Fibroblast of the aortic adventitia (primary cell): ENCODE data around the gene PCDH9. TPM values are rescaled to one million over a fixed set of nuclear protein-coding genes. Genes with fewer than 3 reads are reported as not detected.

Source experiments
- DNase-seq: peaks from one replicate; pipeline ENCODE4 v3.0.0-alpha.2; 2010; ENCODE audit warnings: low read depth
- H3K4me3 ChIP-seq: 2 replicates; pipeline ENCODE4 v1.5.1; 2011; ENCODE audit warnings: low read depth, mild to moderate bottlenecking, control low read depth, low read length, moderate library complexity
- CTCF ChIP-seq: IDR thresholded peaks from 2 replicates; pipeline ENCODE4 v1.5.1; 2011; ENCODE audit warnings: mild to moderate bottlenecking, low read length, control low read depth, inconsistent platforms; ENCODE audit not compliant: insufficient read depth
- total RNA-seq: library from RNA; depleted of rRNA; stranded (reverse); fragments of >200 nt; gene quantifications from 2 replicates; pipeline ENCODE4 v1.2.3, GENCODE V29; 2012; ENCODE audit warnings: low replicate concordance

Gene PCDH9
- total RNA-seq, 1 donor: 19.0 TPM

GRCh38 chr13:66974889-66975288 is 255.2 kb downstream of the PCDH9 start:
- TF ChIP-seq CTCF: no peak
- no peak for DNase-seq
- H3K4me3 ChIP-seq: no peak overlapping the region

- DNase-seq: no peak
- TF ChIP-seq CTCF: no peak
- no peak overlapping the region for H3K4me3 ChIP-seq
Observed at GRCh38 chr13:66974174-66974573, 256.0 kb downstream of the PCDH9 start.

- H3K4me3 ChIP-seq: no peak overlapping the region
- TF ChIP-seq CTCF: no peak
- DNase-seq: peak; percentile 6
Observed at GRCh38 chr13:66972659-66973058, 257.5 kb downstream of the PCDH9 start.

GRCh38 chr13:66971004-66971403 is 259.1 kb downstream of the PCDH9 start:
- TF ChIP-seq CTCF: no peak
- no peak for DNase-seq

GRCh38 chr13:66969291-66969690 is 260.8 kb downstream of the PCDH9 start:
- no peak for TF ChIP-seq CTCF
- no peak for DNase-seq

More at GRCh38 chr13:66971004-66971403, 259.1 kb downstream of the PCDH9 start:
- no peak overlapping the region for H3K4me3 ChIP-seq

GRCh38 chr13:66967811-66968597 is 262.1 kb downstream of the PCDH9 start:
- no peak for TF ChIP-seq CTCF
- DNase-seq: peak; percentile 2
- no peak overlapping the region for H3K4me3 ChIP-seq

More at GRCh38 chr13:66969291-66969690, 260.8 kb downstream of the PCDH9 start:
- H3K4me3 ChIP-seq: no peak overlapping the region
